ENCODE measurements around the gene TMTC2.

Gene TMTC2

DNA sequence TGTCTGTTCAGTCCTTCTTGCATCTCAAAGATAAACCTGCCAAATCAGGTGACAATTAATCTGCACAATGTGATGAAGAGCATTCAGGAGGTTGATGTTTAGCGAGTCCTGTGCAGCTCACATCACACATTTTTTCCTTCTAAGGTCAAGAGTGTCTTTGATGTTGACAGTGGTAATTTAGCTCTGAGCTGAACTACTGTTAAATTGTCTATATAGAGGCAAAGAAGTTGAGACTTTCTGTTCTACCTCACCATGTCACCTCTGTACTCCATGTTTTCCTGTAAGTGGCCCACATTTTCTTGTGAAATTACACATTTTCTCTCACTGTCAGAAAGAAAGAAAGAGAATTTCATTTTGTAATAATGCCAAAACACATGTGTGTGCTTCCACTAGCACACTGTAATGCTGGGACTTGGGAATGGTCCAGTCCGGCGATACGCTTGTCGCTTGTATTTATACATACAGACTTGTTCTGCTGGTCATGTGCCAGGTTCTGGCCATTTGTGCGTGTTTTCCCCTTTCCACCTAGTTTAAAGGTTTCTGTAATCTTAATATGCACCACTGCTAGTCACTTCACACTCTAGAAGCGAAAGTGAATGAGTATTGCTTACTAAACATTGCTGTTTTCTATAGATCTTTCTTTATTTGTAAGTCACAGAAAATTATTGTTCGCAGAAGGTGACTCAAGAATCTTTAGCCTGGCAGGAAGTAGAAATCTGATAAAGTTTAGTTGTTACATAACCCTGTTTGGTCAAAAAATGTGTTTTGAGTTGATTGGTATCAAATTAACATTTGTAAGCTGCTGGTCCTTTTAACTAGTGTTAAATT lies 328.9 kb downstream of the TMTC2 start:
- DNase-seq (ENCODE audit: low spot score) = no peak

DNA sequence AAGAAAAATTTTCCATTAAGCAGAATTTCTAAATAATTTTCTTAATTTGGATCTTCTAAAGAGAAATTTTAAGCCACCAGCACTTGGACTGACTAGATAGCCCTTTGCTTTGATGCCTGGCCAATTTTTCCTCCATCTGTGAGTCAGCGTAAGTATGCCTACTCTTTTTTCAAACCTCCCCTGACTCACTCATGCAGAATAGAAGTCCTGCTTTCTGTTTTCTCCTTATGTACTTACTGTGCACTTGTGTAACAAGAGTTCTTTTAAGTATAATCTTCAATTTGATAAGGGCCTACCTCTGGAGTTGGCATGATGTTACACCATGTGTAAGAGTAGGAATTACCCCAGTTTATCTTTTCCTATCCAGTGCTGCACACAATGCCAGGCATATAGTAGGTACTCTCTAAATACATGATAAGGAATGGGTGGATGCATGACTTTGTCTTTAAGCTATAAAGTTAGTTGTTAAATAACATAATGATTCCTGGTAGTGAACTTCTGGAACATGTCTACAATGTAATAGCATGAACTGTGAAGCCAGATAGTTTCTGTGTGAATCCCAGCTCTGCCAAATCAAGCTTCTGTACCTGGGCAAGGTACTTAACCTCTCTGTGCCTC lies 329.6 kb downstream of the TMTC2 start:
- DNase-seq (ENCODE audit: low spot score) = no peak

DNA sequence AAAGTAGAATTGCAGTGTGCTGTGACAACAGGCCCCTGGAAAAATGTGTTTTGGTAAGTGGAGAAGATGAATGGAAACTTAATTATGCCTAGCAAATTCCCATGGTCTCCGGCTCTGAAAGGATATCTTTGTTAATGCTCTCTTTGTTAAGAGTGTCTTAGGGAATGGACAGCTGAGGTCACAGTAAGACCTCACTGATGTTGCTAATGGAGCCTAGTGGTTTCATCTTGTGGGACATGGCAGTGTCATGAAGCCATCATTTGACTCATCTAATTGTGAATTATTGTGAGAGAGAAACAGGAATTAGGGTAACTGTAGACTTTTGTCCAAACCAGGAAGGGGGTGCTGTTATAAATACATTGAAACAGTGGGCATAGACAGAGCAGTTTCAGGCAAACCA lies 330.3 kb downstream of the TMTC2 start:
- no peak for DNase-seq (ENCODE audit: low spot score)

DNA sequence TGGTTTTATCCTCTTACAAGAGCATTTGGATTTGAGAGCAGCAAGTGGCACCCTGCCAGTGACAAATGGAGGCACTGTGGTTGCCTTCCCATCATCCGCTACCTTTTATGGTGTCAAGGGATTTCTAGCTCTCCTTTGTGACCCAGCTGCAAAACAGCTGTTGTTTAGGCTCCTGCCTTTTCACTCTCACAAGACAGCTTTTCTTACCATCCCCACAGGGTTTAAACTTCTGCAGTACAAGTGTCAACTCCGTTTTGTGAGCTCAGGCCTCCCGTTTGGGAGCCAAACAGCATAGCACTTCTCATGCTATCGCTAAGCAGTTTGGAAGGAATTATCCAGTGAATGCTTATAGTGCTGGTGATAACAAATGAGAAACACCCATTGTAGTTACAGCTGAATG lies 331.4 kb downstream of the TMTC2 start:
- DNase-seq (ENCODE audit: low spot score) = no peak

- no peak for DNase-seq (ENCODE audit: low spot score)
These were observed 340.5 kb downstream of the TMTC2 start for GRCh38 chr12:83027021-83027723.

GRCh38 chr12:83031196-83031595 lies 344.5 kb downstream of the TMTC2 start:
- no peak for DNase-seq (ENCODE audit: low spot score)

GRCh38 chr12:83036847-83037246 lies 350.1 kb downstream of the TMTC2 start:
- no peak for DNase-seq (ENCODE audit: low spot score)

DNA sequence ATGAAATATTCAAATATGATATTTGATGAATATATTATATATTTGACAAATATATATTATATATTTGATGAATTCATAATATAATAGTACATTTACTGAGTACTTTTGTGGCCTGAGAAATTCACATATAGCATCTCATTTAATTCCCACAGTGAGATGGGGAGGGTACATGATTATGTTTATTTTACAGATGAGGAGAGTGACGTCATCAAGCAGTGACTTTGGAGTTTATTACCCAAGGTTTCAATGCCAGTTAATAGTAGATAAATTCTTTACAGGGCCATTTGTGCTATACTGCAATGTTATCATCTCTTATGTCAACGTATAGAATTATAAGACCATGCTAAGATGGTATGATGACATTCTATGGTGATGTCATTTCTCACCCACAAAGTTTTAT lies 352.7 kb downstream of the TMTC2 start:
- DNase-seq (ENCODE audit: low spot score) = no peak

- no peak for DNase-seq (ENCODE audit: low spot score)
These were observed 353.6 kb downstream of the TMTC2 start for GRCh38 chr12:83040339-83040738.

DNA sequence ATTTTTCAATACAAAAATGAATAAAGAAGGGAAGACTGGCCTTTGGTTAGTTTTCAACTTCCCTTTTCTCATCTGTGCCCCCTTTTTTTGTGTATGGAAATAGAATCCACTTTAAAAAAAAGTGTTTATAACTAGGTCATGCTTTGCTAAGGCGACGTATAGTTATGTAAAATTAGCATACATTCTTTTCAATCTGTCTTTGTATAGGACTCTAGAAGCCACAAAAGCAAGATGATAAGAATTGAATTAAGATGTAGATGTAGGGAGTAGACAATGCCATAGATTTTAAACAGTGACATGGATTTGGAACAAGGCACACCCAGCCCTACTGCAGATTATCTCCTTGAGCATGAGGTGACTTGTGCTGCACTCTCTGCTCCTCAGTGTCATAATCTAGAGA lies 354.3 kb downstream of the TMTC2 start:
- DNase-seq (ENCODE audit: low spot score) = no peak

DNA sequence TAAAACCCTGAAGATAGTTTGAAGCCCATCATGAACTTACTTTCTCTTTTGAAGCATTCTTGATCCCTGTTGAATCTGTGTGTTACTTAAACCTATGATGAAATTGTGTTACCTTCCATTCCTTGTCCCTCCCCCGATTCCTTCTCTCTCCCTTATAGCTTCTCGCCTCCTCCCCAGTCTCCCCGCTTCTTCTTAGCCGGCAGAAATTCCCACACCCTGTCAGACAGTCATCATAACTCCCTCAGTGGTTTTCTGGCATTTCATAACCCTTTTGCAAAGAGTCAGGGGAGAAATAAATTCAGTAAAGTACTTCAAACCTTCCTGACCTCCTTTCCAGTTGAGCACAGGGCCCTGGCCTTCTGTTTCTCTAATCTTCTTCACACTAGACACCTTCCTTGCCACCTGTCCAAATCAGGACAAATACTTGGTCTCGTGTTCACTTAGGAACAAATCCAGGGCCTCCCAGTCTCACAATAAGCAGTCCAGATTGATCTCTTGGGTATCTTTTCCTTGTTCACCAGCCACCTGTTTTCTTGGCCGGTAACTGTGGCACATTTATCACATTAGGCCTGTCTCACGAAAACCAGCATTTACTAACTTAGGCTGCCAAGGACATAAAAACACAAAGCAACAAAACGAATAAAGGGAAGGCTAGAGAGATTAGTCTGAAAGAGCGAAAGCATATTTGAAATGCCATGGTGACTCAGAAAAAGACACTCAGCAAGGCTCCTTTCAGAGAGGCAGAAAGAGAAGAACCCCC lies 355.9 kb downstream of the TMTC2 start:
- DNase-seq (ENCODE audit: low spot score) = no peak

GRCh38 chr12:83044736-83045135 lies 358.0 kb downstream of the TMTC2 start:
- no peak for DNase-seq (ENCODE audit: low spot score)

- DNase-seq (ENCODE audit: low spot score) = no peak
These were observed 359.3 kb downstream of the TMTC2 start for GRCh38 chr12:83046019-83046418.

DNA sequence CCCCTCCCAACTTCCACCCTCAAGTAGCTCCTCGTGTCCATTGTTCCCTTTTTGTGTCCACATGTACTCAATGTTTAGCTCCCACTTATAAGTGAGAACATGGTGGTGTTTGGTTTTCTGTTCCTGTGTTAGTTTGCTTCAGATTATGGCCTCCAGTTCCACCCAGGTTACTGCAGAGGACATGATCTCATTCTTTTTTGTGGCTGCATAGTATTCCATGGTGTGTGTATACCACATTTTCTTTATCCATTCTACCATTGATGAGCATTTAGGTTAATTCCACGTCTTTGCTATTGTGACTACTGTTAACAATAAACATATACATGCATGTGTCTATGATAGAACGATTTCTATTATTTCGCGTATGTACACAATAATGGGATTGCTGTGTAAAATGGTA lies 362.6 kb downstream of the TMTC2 start:
- DNase-seq (ENCODE audit: low spot score) = no peak

DNA sequence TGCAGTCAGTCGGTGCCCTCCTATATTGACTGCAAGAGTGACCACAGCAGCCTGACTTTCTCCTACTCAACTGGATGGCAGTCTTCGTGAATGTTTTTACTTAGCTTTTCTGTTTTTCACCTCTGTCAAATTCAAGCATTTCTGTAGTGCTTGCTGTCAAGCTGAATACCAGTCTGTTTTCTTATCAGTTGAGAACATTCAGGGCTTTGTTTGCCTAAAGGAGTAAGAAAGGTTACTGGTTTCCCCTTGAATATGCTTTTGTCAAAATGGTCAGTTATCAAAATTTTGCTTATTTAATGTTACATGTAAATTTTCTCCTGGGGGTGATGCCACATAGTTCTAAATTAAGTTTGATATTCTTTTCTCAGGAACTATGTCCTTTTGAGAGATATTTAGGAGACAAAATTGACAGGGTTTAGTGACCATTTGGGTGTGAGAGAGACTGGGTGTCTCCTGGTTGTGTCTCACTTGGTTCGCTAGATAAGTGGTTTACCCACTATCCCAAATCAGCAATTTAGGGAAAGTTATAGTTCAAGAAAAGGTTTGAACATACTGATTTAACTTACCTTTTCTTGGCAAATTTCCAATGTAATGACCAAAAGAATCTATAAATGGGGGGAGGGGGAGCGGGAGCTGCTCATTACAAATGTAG lies 366.3 kb downstream of the TMTC2 start:
- DNase-seq (ENCODE audit: low spot score) = no peak

DNA sequence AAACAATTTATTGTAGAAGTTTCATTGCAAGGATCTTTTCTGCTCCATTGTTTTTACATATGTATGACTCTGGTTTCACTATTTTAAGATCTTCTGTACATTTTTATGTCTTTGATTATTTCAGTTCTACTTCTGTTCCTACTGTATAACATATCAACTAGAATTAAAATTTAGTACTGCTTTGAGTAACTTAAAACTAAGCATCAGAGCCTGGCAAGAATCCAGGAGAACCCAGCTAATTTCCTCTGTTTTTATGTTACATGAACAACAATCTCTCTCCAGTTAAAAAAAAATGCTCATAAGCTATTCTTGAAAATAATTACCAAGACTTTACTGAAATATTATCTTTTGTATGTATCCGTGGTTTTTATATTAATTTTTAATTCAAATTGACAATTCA lies 370.7 kb downstream of the TMTC2 start:
- DNase-seq (ENCODE audit: low spot score) = no peak

DNA sequence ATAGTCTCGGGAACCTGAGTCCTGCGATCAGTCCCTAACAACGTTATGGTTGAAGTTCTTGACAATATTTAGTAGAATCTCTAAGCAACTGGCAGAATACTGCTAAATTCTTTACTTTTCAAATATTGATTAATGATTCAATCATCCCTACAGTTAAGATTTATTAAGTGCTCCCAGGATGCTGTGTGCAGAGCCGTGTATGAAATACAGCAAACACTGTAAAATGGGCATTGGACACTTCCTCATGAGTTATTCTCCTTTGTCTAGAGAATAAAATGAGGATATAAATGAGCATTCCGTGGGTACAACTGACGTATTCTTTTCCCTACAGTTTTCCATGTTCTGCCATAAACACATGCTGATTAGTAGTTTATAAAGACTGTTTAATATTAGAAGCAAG lies 372.4 kb downstream of the TMTC2 start:
- no peak for DNase-seq (ENCODE audit: low spot score)

DNA sequence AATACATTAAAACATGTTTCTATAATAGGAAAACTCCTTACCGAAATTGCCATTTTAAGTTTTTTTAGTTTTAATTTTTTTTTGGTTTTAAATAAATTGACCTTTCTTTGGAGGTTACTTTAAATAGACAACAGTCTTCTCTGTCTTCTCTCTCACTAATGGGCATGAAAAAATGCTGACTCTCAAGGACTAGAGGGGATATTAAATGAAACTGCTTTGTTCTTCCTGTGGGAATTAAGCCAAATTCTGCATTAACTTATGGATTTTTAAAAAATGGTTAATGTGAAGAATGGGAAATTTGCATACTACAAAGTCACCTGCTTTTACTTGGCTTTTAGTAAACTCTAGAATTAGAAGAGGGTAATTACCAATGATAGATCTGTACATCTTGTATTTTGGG lies 378.9 kb downstream of the TMTC2 start:
- no peak for DNase-seq (ENCODE audit: low spot score)

DNA sequence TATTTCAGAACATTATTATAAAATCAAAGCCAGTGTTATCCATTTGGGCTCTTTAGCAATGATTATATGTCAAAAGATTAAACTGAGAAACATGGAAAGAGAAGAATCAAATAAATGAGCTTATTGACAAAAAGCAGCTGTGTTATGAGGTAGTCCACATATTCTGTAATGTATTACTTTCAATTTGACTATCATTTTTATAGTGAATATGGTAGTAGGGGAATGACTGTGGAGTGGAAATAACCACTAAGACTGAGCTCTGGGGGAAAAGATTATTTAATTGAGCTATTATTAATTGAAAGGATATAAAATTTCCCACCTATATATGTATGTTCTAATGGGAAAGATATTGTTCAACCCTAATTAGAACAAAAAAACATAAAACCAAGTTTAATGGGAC lies 381.3 kb downstream of the TMTC2 start:
- DNase-seq (ENCODE audit: low spot score) = no peak

- no peak for DNase-seq (ENCODE audit: low spot score)
These were observed 387.7 kb downstream of the TMTC2 start for GRCh38 chr12:83074358-83074894.

DNA sequence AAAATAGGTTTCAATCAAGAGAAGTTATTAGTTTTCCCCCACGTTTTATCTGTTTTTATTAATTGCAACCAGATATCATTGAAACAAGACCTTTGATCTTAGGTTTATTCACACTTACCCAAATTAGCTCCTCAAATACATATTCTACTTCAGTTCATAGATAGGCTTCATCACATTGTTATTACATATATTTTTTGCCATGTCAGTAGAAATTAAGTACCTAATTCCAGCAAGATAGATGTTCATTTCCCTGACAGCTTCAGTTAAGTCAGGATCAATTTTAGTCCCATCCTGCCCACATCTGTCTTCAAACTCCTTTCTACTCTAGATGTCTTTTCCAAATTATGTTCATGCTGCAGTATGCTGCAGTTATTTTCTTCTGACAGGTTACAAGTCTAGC lies 388.8 kb downstream of the TMTC2 start:
- peak; percentile 55 for DNase-seq (ENCODE audit: low spot score)

DNA sequence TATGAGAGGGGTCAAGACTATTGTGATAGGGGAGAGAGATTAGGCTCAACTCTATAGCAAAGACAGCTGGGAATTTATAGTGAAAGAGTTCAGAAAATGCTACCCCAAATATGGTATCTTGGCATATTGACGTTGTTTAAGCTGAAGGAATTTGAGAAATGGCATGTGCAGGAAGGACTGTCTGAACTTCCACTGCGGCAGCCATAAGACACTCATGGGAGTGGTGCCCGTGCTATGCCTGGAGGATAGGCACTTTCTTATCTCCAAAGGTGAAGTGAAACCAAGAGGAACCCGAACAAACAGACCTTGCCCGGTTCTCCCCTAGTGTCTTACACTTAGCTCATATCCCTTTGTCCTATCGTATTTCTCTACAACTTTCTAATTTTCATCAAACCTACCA lies 390.3 kb downstream of the TMTC2 start:
- DNase-seq (ENCODE audit: low spot score) = no peak
